GM23248 (cell line): Measurements from ENCODE around the gene AFAP1L1. TPM values are rescaled to one million over a fixed set of nuclear protein-coding genes. Genes with fewer than 3 reads are reported as not detected.

ENCODE experiments used
- DNase-seq: peaks from one replicate; pipeline ENCODE4 v3.0.0-alpha.2; 2015
- H2AFZ ChIP-seq: fragments of 200-600 bp; sonication (generic); 2 replicates; pipeline ENCODE4 v1.6.1; 2016; ENCODE audit warnings: antibody characterized with exemption
- H3F3A ChIP-seq: fragments of 200-600 bp; sonication (generic); 2 replicates; pipeline ENCODE4 v1.6.1; 2016; ENCODE audit warnings: mild to moderate bottlenecking, antibody characterized with exemption, mixed run types; ENCODE audit not compliant: insufficient read depth
- H3K27ac ChIP-seq: fragments of 200-600 bp; sonication (generic); 2 replicates; pipeline ENCODE4 v1.5.1; 2016; ENCODE audit warnings: mild to moderate bottlenecking
- H3K27me3 ChIP-seq: fragments of 200-600 bp; sonication (generic); replicated peaks from 2 replicates; pipeline ENCODE4 v1.6.1; 2016; ENCODE audit warnings: mild to moderate bottlenecking; ENCODE audit not compliant: insufficient read depth
- H3K36me3 ChIP-seq: fragments of 200-600 bp; sonication (generic); 2 replicates; pipeline ENCODE4 v1.6.1; 2016; ENCODE audit warnings: low read depth, mild to moderate bottlenecking
- H3K4me1 ChIP-seq: fragments of 200-600 bp; sonication (generic); 2 replicates; pipeline ENCODE4 v1.6.1; 2016; ENCODE audit warnings: mild to moderate bottlenecking; ENCODE audit not compliant: insufficient read depth
- H3K4me2 ChIP-seq: fragments of 200-600 bp; sonication (generic); one replicate; pipeline ENCODE4 v1.6.1; 2016; ENCODE audit warnings: mild to moderate bottlenecking; ENCODE audit not compliant: unreplicated experiment
- H3K4me3 ChIP-seq: fragments of 200-600 bp; sonication (generic); 2 replicates; pipeline ENCODE4 v1.5.1; 2016; ENCODE audit warnings: mild to moderate bottlenecking
- H3K79me2 ChIP-seq: fragments of 200-600 bp; sonication (generic); 2 replicates; pipeline ENCODE4 v1.6.1; 2016; ENCODE audit warnings: mild to moderate bottlenecking; ENCODE audit not compliant: insufficient read depth
- H3K9ac ChIP-seq: fragments of 200-600 bp; sonication (generic); 2 replicates; pipeline ENCODE4 v1.6.1; 2016; ENCODE audit warnings: mild to moderate bottlenecking
- H3K9me2 ChIP-seq: fragments of 200-600 bp; sonication (generic); 2 replicates; pipeline ENCODE4 v1.6.1; 2016; ENCODE audit warnings: mixed run types, mild to moderate bottlenecking, moderate library complexity; ENCODE audit not compliant: insufficient read depth
- H3K9me3 ChIP-seq: fragments of 200-600 bp; sonication (generic); one replicate; pipeline ENCODE4 v1.6.1; 2017; ENCODE audit warnings: low read depth
- H4K20me1 ChIP-seq: fragments of 200-600 bp; sonication (generic); 2 replicates; pipeline ENCODE4 v1.6.0; 2016; ENCODE audit not compliant: insufficient read depth
- EZH2 ChIP-seq: fragments of 200-600 bp; sonication (generic); IDR thresholded peaks from 2 replicates; pipeline ENCODE4 v1.6.1; 2018; ENCODE audit warnings: antibody characterized with exemption, mild to moderate bottlenecking; ENCODE audit not compliant: insufficient read depth, poor library complexity, severe bottlenecking
- EZH2phosphoT487 ChIP-seq: fragments of 200-600 bp; sonication (generic); IDR thresholded peaks from 2 replicates; pipeline ENCODE4 v1.6.1; 2018; ENCODE audit warnings: antibody characterized with exemption, moderate library complexity, mild to moderate bottlenecking, low read depth; ENCODE audit not compliant: insufficient read depth
- WGBS, 2 experiments: methylation state at CpG; one replicate each; pipeline ENCODE4 v1.1.6; 2015 to 2017; ENCODE audit warnings: low lambda C conversion rate in 2 of 2, low coverage in 1 of 2; ENCODE audit errors: missing lambda C conversion rate in 2 of 2; 5-methylcytosine and 5-hydroxymethylcytosine counted together
- in situ Hi-C: fragments of 300-500 bp; cut with MboI; formaldehyde crosslinking; loops from 2 replicates; pipeline ENCODE4 v1.15.0; 2020
- polyA plus RNA-seq: library from polyadenylated mRNA; unstranded; fragments of >200 nt; fragmentation: Nextera tagmentation; extraction: Ambion mirVana; gene quantifications from 2 replicates; pipeline ENCODE4 v1.2.1, GENCODE V29; 2016
- total RNA-seq: library from RNA; depleted of rRNA; stranded (reverse); fragments of >200 nt; shearing (Covaris generic); gene quantifications from 2 replicates; pipeline ENCODE4 v1.2.3, GENCODE V29; 2014

The AFAP1L1 gene
- total and polyA plus RNA-seq, 2 experiments from 2014 or later = 0.76 to 1.3 TPM

DNA sequence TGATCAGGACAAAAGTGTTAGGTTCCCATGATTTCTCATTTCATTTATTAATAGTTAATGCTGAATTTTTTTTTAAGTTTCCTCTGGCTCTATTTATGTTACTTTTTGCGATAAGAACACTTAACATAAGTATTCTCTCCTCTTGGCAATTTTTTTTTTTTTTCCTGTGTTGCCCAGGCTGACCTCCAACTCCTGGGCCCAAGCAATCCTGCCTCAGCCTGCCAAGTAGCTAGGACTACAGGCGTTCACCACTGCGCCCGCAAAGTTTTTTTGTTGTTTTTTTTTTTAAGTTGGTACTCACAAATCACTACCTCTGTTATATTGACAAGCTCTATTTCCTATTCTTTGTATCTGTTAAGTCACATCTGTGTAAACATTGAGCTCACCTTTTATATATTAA lies 80.5 kb downstream of the AFAP1L1 start:
- Histone ChIP-seq H3K79me2 (peaks cover 63% of the 10 kb centered on the region), H3K36me3 (peaks cover 68% of the 10 kb centered on the region), H4K20me1 (peaks cover 8% of the 10 kb centered on the region; the same call in 1 of the 2 replicates), H3K4me1 (peaks cover 3% of the 10 kb centered on the region), H3F3A (peaks cover 55% of the 10 kb centered on the region), H3K9me2 (no peaks in the 10 kb centered on the region), H3K9ac (no peak overlapping the region), H3K27ac (no peak overlapping the region), H2AFZ (no peak overlapping the region), H3K4me2 (no peak overlapping the region), H3K27me3 (no peaks in the 10 kb centered on the region), H3K4me3 (no peak overlapping the region), H3K9me3 (no peaks in the 10 kb centered on the region)
- 92 to 94% methylated on average over 4 of the region's 4 CpGs for WGBS, 2 experiments
- in situ Hi-C loops = no loop called here
- TF ChIP-seq EZH2phosphoT487 = no peak
- no peak for TF ChIP-seq EZH2
- no peak for DNase-seq

DNA sequence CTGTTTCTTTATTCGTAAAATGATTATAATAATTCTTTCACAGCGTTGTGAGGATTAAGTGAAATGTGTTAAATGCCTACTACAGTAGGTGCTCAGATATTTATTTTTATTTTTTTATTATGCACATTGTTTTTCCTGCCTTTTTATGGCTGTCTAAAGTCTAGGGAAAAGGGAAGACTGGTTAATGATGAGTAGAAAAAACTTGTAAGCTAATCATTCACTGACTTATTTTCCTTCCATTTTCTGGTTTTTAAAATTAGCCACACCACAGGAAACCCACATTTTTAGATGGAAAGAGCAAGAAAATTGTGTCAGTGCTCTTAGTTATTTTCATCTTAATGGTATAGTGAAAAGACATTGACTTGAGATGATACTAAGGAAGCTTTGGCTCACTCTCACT lies 82.3 kb downstream of the AFAP1L1 start:
- Histone ChIP-seq H3K79me2 (peaks cover 46% of the 10 kb centered on the region), H4K20me1 (peaks cover 8% of the 10 kb centered on the region; the same call in 1 of the 2 replicates), H3F3A (peaks cover 55% of the 10 kb centered on the region), H3K9ac (no peak overlapping the region), H3K4me2 (no peak overlapping the region), H3K4me3 (no peak overlapping the region), H3K9me2 (no peaks in the 10 kb centered on the region), H3K4me1 (0 out of 2 replicates have a peak, but pooled peaks cover 2% of the 10 kb centered on the region), H3K27me3 (no peaks in the 10 kb centered on the region), H3K36me3 (peaks cover 59% of the 10 kb centered on the region), H3K9me3 (no peaks in the 10 kb centered on the region), H2AFZ (no peak overlapping the region), H3K27ac (no peak overlapping the region)
- DNase-seq = no peak
- TF ChIP-seq EZH2 (no peak), EZH2phosphoT487 (no peak)
- in situ Hi-C loops = no loop called here
- 99 to 100% methylated on average over 2 of the region's 2 CpGs for WGBS, 2 experiments

DNA sequence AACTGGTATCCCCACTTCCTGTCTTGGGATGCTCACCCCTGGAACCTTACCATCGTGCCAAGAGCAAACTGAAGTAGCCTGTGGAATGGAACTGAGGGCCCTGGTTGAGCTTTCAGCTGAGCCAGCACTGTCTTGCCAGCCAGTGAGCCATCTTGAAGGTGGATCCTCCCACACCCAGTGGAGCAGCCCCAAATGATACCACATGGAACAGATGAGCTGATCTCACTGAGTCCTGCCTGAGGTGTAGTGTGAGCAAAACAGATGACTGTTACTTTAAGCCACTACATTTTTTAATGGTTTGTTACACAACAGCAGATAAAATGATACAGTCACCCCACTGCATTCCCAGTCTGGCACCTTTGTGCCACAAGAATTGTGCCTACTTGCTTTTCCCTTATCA lies 84.0 kb downstream of the AFAP1L1 start:
- Histone ChIP-seq H3K9me2 (no peaks in the 10 kb centered on the region), H3K79me2 (peaks cover 28% of the 10 kb centered on the region), H3K36me3 (peaks cover 42% of the 10 kb centered on the region), H3K27me3 (no peaks in the 10 kb centered on the region), H3K4me1 (0 out of 2 replicates have a peak, but pooled peaks cover 2% of the 10 kb centered on the region), H3K4me3 (no peak overlapping the region), H3K9me3 (no peaks in the 10 kb centered on the region), H3K27ac (0 out of 2 replicates have a peak overlapping the region, but pooled peaks have one; percentile 26), H3K4me2 (no peak overlapping the region), H4K20me1 (peaks cover 8% of the 10 kb centered on the region; the same call in 1 of the 2 replicates), H2AFZ (no peak overlapping the region), H3F3A (peaks cover 47% of the 10 kb centered on the region), H3K9ac (no peak overlapping the region)
- no peak for TF ChIP-seq EZH2
- TF ChIP-seq EZH2phosphoT487 = no peak
- in situ Hi-C loops = no loop called here
- DNase-seq = peak; percentile 52
- 92 to 100% methylated on average over 1 of the region's 1 CpG for WGBS, 2 experiments

DNA sequence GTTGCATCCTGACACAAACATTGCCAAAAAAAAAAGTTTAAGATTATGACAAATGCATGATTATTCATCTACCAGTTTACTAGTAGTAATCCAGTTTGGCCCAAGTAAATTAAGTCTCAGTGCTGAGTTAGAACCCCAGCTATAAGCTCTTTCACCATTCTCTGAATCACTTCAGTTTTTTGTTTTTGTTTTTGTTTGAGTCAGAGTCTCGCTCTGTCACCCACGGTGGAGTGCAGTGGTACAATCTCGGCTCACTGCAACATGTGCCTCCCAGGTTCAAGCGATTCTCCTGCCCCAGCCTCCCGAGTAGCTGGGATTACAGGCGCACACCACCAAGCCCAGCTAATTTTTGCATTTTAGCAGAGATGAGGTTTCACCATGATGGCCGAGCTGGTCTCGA lies 84.7 kb downstream of the AFAP1L1 start:
- H3K4me1 ChIP-seq = 0 out of 2 replicates have a peak, but pooled peaks cover 2% of the 10 kb centered on the region
- 75 to 77% methylated on average over 8 of the region's 8 CpGs for WGBS, 2 experiments
- no peaks in the 10 kb centered on the region for H3K9me2 ChIP-seq
- H3K4me3 ChIP-seq = no peak overlapping the region
- peaks cover 47% of the 10 kb centered on the region for H3F3A ChIP-seq
- no peaks in the 10 kb centered on the region for H3K9me3 ChIP-seq
- peaks cover 8% of the 10 kb centered on the region; the same call in 1 of the 2 replicates for H4K20me1 ChIP-seq
- no peak overlapping the region for H2AFZ ChIP-seq
- peak; percentile 50 for DNase-seq
- H3K27me3 ChIP-seq = no peaks in the 10 kb centered on the region
- peaks cover 21% of the 10 kb centered on the region for H3K79me2 ChIP-seq
- in situ Hi-C loops = no loop called here
- peaks cover 34% of the 10 kb centered on the region for H3K36me3 ChIP-seq
- TF ChIP-seq EZH2 (no peak), EZH2phosphoT487 (no peak)
- H3K9ac ChIP-seq = no peak overlapping the region
- H3K4me2 ChIP-seq = no peak overlapping the region
- 0 out of 2 replicates have a peak overlapping the region, but pooled peaks have one; percentile 26 for H3K27ac ChIP-seq
